Measurements from ENCODE around the gene UGT1A3.

DNA sequence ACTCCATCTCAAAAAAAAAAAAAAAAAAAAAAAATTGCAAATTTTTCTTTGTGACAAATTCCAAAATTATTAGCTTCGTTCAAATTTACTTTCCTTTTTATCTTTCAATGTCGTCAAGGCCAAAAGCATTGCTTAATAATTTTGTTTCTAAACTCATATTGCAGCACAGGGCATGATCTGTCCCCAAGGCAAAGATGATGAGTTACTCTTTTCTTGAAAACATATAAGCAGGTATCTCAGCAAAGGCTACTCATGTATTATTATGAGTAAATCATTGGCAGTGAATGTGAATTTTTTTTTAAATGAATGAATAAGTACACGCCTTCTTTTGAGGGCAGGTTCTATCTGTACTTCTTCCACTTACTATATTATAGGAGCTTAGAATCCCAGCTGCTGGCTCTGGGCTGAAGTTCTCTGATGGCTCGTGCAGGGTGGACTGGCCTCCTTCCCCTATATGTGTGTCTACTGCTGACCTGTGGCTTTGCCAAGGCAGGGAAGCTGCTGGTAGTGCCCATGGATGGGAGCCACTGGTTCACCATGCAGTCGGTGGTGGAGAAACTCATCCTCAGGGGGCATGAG is 47.2 kb upstream of the UGT1A3 start, which contains the start of gene UGT1A7:
- TF ChIP-seq POLR2A (IDR thresholded peaks at IDR 0.05) = peak in 2 of 4 donors; percentile 34 to 68
- TF ChIP-seq, protein P1, sequence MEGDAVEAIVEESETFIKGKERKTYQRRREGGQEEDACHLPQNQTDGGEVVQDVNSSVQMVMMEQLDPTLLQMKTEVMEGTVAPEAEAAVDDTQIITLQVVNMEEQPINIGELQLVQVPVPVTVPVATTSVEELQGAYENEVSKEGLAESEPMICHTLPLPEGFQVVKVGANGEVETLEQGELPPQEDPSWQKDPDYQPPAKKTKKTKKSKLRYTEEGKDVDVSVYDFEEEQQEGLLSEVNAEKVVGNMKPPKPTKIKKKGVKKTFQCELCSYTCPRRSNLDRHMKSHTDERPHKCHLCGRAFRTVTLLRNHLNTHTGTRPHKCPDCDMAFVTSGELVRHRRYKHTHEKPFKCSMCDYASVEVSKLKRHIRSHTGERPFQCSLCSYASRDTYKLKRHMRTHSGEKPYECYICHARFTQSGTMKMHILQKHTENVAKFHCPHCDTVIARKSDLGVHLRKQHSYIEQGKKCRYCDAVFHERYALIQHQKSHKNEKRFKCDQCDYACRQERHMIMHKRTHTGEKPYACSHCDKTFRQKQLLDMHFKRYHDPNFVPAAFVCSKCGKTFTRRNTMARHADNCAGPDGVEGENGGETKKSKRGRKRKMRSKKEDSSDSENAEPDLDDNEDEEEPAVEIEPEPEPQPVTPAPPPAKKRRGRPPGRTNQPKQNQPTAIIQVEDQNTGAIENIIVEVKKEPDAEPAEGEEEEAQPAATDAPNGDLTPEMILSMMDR (IDR thresholded peaks at IDR 0.05) = no peak
